Testis (tissue), 3 donors: ENCODE measurements around the gene EPHA6. TPM values are rescaled to one million over a fixed set of nuclear protein-coding genes. Genes with fewer than 3 reads are reported as not detected.

ENCODE experiments used
- DNase-seq: peaks from one replicate; pipeline ENCODE4 v3.0.0-alpha.2; 2019
- H3K27ac ChIP-seq, 2 donors: fragments of 200-600 bp; sonication (generic); one replicate each; pipeline ENCODE4 v1.5.1; 2019
- H3K27me3 ChIP-seq: fragments of 200-600 bp; sonication (generic); one replicate; pipeline ENCODE4 v1.5.1; 2019
- H3K36me3 ChIP-seq: fragments of 200-600 bp; sonication (generic); one replicate; pipeline ENCODE4 v1.5.1; 2017; ENCODE audit warnings: low read depth; ENCODE audit errors: missing control alignments
- H3K4me1 ChIP-seq: fragments of 200-600 bp; sonication (generic); one replicate; pipeline ENCODE4 v1.5.1; 2019
- H3K4me3 ChIP-seq, 2 donors: fragments of 200-600 bp; sonication (generic); one replicate each; pipeline ENCODE4 v1.5.1; 2017 to 2019
- H3K9me3 ChIP-seq: fragments of 200-600 bp; sonication (generic); one replicate; pipeline ENCODE4 v1.5.1; 2017
- POLR2A ChIP-seq: fragments of 450-650 bp; IDR thresholded peaks from one replicate; pipeline ENCODE4 v1.6.1; 2017; ENCODE audit warnings: antibody characterized with exemption, mild to moderate bottlenecking, moderate library complexity
- WGBS, 2 donors: methylation state at CpG; one replicate each; pipeline ENCODE4 v1.1.5; 2018; 5-methylcytosine and 5-hydroxymethylcytosine counted together
- intact Hi-C: fragments of 100-400 bp; cut with DNase I; formaldehyde crosslinking; loops from one replicate; pipeline ENCODE4 v1.15.1; 2023; ENCODE audit warnings: low total_unique reads
- polyA plus RNA-seq: library from polyadenylated mRNA; stranded (reverse); fragments of 350-450 nt; fragmentation: Illumina TruSeq; extraction: RNeasy Lipid Tissue Mini Kit (QIAGEN cat#74804); gene quantifications from one replicate; pipeline ENCODE4 v1.2.3, GENCODE V29; 2014; ENCODE audit warnings: low read depth, low replicate concordance; ENCODE audit not compliant: insufficient read depth
- total RNA-seq, 2 donors: library from RNA; depleted of rRNA; stranded (reverse); fragments of >200 nt; gene quantifications; one replicate each; pipeline ENCODE4 v1.2.3, GENCODE V29; 2016
- TF ChIP-seq, protein P1 (sequence below), 3 experiments: fragments of 450-650 bp in 2 of 3; fragments of 200-600 bp in 1 of 3; sonication (generic) in 1 of 3; IDR thresholded peaks; one replicate each; pipeline ENCODE4 v1.5.1; 2016 to 2019; ENCODE audit warnings: antibody characterized with exemption in 3 of 3, mild to moderate bottlenecking in 2 of 3, moderate library complexity in 1 of 3

Gene EPHA6
- total and polyA plus RNA-seq, 3 donors from 2014 or later, result 9.8 to 33.0 (median 21.2) TPM

DNA sequence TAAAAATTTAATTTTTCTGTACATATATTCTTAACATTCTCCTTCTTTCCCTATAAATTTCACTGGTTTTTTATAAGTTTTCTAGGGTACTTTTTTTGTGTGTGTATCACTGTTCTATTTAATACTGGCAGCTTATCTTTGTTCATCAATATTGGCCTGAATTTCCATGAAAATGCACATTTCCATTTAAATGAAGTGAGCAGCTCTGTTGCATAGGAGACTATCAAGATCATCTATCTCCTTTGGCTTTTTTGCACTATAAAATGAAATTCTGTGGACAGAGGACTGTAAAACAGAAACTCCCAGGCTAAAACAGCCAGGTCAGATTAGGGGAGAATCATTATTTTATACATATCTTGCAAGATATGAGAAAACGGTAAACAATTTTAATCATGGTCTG lies 673.2 kb downstream of the EPHA6 start:
- WGBS, 2 donors, result 88 to 91% methylated on average over 1 of the region's 1 CpG
- no peak for DNase-seq
- H3K27me3 ChIP-seq, result no peaks in the 10 kb centered on the region
- no peak overlapping the region for H3K4me3 ChIP-seq
- H3K9me3 ChIP-seq, result no peaks in the 10 kb centered on the region
- intact Hi-C loops, result no loop called here
- TF ChIP-seq, protein P1, sequence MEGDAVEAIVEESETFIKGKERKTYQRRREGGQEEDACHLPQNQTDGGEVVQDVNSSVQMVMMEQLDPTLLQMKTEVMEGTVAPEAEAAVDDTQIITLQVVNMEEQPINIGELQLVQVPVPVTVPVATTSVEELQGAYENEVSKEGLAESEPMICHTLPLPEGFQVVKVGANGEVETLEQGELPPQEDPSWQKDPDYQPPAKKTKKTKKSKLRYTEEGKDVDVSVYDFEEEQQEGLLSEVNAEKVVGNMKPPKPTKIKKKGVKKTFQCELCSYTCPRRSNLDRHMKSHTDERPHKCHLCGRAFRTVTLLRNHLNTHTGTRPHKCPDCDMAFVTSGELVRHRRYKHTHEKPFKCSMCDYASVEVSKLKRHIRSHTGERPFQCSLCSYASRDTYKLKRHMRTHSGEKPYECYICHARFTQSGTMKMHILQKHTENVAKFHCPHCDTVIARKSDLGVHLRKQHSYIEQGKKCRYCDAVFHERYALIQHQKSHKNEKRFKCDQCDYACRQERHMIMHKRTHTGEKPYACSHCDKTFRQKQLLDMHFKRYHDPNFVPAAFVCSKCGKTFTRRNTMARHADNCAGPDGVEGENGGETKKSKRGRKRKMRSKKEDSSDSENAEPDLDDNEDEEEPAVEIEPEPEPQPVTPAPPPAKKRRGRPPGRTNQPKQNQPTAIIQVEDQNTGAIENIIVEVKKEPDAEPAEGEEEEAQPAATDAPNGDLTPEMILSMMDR (IDR thresholded peaks at IDR 0.05), result no peak
- H3K27ac ChIP-seq, result no peak overlapping the region
- no peaks in the 10 kb centered on the region for H3K36me3 ChIP-seq
- H3K4me1 ChIP-seq, result no peaks in the 10 kb centered on the region

DNA sequence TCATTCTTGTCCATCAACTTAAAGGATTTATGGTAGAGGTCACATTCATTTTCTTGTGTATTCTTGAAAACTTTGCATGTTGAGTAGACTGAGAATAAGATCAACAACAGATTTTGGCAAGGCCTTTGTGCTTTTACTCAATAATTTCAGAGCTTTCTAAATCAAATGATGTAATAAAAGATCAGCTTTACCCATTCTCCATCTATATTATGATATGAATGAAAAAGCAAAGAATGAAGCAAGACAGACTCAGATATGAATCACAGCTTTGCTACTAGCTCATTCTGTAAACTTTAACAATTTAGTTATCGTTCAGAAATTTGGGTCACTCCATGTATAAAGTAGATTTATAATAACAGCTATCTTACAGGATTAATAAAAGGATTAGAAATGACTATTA lies 674.3 kb downstream of the EPHA6 start:
- intact Hi-C loops, result no loop called here
- no peak overlapping the region for H3K27ac ChIP-seq
- no peak for DNase-seq

DNA sequence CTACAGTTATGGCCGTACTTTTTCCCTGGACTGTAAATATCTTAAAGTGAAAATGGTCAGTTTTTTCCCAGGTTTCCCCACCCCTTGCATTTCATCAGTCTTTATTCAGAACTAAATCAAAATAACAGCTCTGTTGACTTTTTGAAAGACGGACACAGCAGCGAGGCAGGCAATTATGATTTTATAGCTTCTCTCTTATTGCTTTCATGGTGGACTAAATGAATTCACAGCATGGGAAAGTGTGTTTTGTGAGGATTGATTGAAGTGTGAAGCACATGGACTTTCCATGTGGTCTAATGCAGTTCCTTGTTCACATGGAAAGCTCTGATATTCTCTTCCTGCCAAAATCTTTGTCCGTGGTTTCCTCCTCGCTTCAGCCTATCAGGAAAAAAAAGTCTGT lies 681.5 kb downstream of the EPHA6 start:
- Histone ChIP-seq H3K27ac (no peak overlapping the region), H3K27me3 (no peaks in the 10 kb centered on the region), H3K9me3 (no peaks in the 10 kb centered on the region), H3K36me3 (no peaks in the 10 kb centered on the region), H3K4me1 (no peaks in the 10 kb centered on the region), H3K4me3 (no peak overlapping the region)
- WGBS, 2 donors, result 76 to 80% methylated on average over 5 of the region's 5 CpGs
- DNase-seq, result no peak
- intact Hi-C loops, result no loop called here
- TF ChIP-seq, protein P1 (IDR thresholded peaks at IDR 0.05), result no peak
- no peak for TF ChIP-seq POLR2A

More for the DNA sequence above, 674.3 kb downstream of the EPHA6 start:
- Histone ChIP-seq H3K4me1 (no peaks in the 10 kb centered on the region), H3K4me3 (no peak overlapping the region), H3K27me3 (no peaks in the 10 kb centered on the region), H3K36me3 (no peaks in the 10 kb centered on the region), H3K9me3 (no peaks in the 10 kb centered on the region)
- WGBS, 2 donors, result 91 to 94% methylated on average over 1 of the region's 1 CpG
- no peak for TF ChIP-seq POLR2A
- TF ChIP-seq, protein P1 (IDR thresholded peaks at IDR 0.05), result no peak

DNA sequence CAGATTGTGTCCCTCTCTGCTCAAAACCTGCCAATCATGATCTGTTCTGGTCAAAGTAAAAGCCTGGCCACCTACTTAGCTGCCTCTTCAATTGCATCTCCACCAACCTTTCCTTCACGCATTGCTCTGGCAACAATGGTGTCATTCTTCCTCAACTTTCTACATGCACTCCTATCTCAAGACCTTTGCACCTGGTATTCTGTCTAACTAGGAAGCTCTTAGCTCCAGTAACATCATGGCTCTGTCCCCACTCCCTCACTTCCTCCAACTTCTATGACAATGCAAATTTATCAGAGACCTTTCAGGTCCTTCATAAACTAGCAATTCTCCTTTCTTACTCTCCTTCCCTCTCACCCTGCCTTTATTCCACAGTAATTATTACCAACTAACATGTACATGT lies 682.7 kb downstream of the EPHA6 start:
- no peak for TF ChIP-seq POLR2A
- TF ChIP-seq, protein P1 (IDR thresholded peaks at IDR 0.05), result no peak
- H3K27ac ChIP-seq, result no peak overlapping the region
- no peaks in the 10 kb centered on the region for H3K4me1 ChIP-seq
- H3K27me3 ChIP-seq, result no peaks in the 10 kb centered on the region
- no peak overlapping the region for H3K4me3 ChIP-seq
- no peaks in the 10 kb centered on the region for H3K36me3 ChIP-seq
- whole genome bisulfite sequencing, 2 donors, result 94 to 100% methylated on average over 1 of the region's 1 CpG
- intact Hi-C loops, result no loop called here
- H3K9me3 ChIP-seq, result no peaks in the 10 kb centered on the region
- DNase-seq, result no peak

DNA sequence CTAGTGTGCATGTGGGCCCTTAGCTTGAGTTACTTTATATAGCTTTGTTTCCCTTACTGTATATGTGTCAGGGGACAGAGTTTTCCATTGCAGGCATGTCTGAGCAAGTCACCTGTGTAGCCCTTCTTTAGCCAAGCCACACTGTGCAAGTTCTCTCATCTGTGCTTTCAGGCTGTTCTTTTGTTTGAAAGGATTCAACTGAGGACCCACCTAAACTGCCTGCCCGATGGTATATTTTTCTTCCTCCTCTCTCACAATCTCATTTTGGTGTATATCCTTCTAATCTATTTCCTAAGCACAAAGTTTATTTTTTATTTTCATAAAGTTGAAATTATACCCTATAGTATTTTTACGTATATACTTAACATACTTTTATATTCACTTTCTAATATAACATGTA lies 690.1 kb downstream of the EPHA6 start:
- no peaks in the 10 kb centered on the region for H3K27me3 ChIP-seq
- H3K27ac ChIP-seq, result no peak overlapping the region
- H3K9me3 ChIP-seq, result no peaks in the 10 kb centered on the region
- no peaks in the 10 kb centered on the region for H3K4me1 ChIP-seq
- 96 to 98% methylated on average over 2 of the region's 2 CpGs for WGBS, 2 donors
- TF ChIP-seq, protein P1 (IDR thresholded peaks at IDR 0.05), result no peak
- no peak for TF ChIP-seq POLR2A
- no peaks in the 10 kb centered on the region for H3K36me3 ChIP-seq
- DNase-seq, result no peak
- H3K4me3 ChIP-seq, result no peak overlapping the region
- intact Hi-C loops, result no loop called here
